Peyer's patch (tissue), 4 donors: ENCODE results near the gene CSNK1E.

Experiments
- CTCF ChIP-seq, 6 experiments: fragments of 450-650 bp in 4 of 6; fragments of 200-600 bp in 2 of 6; sonication (generic) in 1 of 6; IDR thresholded peaks; one replicate each; pipeline ENCODE4 v1.5.1; 2017 to 2019; ENCODE audit warnings: antibody characterized with exemption in 6 of 6, mild to moderate bottlenecking in 3 of 6, moderate library complexity in 1 of 6
- POLR2A ChIP-seq, 2 donors: fragments of 450-650 bp; IDR thresholded peaks; one replicate each; pipeline ENCODE4 v1.5.1; 2017; ENCODE audit warnings: antibody characterized with exemption in 2 of 2, mild to moderate bottlenecking in 2 of 2, moderate library complexity in 2 of 2

GRCh38 chr22:38249301-38249700, 67.9 kb downstream of the CSNK1E start:
- no peak for TF ChIP-seq CTCF (IDR thresholded peaks at IDR 0.05)
- no peak for TF ChIP-seq POLR2A (IDR thresholded peaks at IDR 0.05)
